Fibroblast of villous mesenchyme (primary cell): Measurements from ENCODE around the gene OR51D1. TPM values are rescaled to one million over a fixed set of nuclear protein-coding genes. Genes with fewer than 3 reads are reported as not detected.

Experiments used
- DNase-seq: peaks from one replicate; pipeline ENCODE4 v3.0.0-alpha.2; 2010; ENCODE audit warnings: low read depth
- H3K4me3 ChIP-seq: 2 replicates; pipeline ENCODE4 v1.5.1; 2011; ENCODE audit warnings: low read depth, mild to moderate bottlenecking, low read length
- CTCF ChIP-seq: IDR thresholded peaks from 2 replicates; pipeline ENCODE4 v1.5.1; 2012; ENCODE audit warnings: low read depth, mild to moderate bottlenecking, low read length; ENCODE audit not compliant: insufficient read depth
- total RNA-seq: library from RNA; depleted of rRNA; stranded (reverse); fragments of >200 nt; gene quantifications from 2 replicates; pipeline ENCODE4 v1.2.3, GENCODE V29; 2012

OR51D1 gene
- total RNA-seq, 1 donor: not detected

- DNase-seq: no peak
- no peak for TF ChIP-seq CTCF
- no peak overlapping the region for H3K4me3 ChIP-seq
Observed at GRCh38 chr11:4636136-4636535, 1.1 kb upstream of the OR51D1 start.

GRCh38 chr11:4637662-4638047 is 378 bp downstream of the OR51D1 start:
- no peak for DNase-seq
- no peak for TF ChIP-seq CTCF
- H3K4me3 ChIP-seq: no peak overlapping the region

- H3K4me3 ChIP-seq: no peak overlapping the region
- TF ChIP-seq CTCF: no peak
- no peak for DNase-seq
Observed at GRCh38 chr11:4639931-4640330, 2.7 kb downstream of the OR51D1 start.

- no peak overlapping the region for H3K4me3 ChIP-seq
- no peak for DNase-seq
- TF ChIP-seq CTCF: no peak
Observed at GRCh38 chr11:4641501-4641900, 4.2 kb downstream of the OR51D1 start.

- H3K4me3 ChIP-seq: no peak overlapping the region
- TF ChIP-seq CTCF: no peak
- DNase-seq: no peak
Observed at GRCh38 chr11:4642043-4642442, 4.8 kb downstream of the OR51D1 start.

GRCh38 chr11:4643076-4643475 is 5.8 kb downstream of the OR51D1 start:
- no peak for TF ChIP-seq CTCF
- peak; percentile 12 for DNase-seq

GRCh38 chr11:4643682-4644081 is 6.4 kb downstream of the OR51D1 start, which contains the start of gene OR51E1:
TSS of gene OR51E1 (plus strand) at chr11:4643982. CDS start at chr11:4652527, 8,545 bp downstream.
- TF ChIP-seq CTCF: no peak
- no peak within 1 kb of the TSS for H3K4me3 ChIP-seq
- DNase-seq: no peak

More at GRCh38 chr11:4643076-4643475, 5.8 kb downstream of the OR51D1 start:
- no peak overlapping the region for H3K4me3 ChIP-seq
